Liver (tissue), 9 donors: Measurements from ENCODE around the gene DNAJB6. TPM values are rescaled to one million over a fixed set of nuclear protein-coding genes. Genes with fewer than 3 reads are reported as not detected.

Experiments
- DNase-seq: peaks from one replicate; pipeline ENCODE4 v3.0.0-alpha.2; 2017; ENCODE audit warnings: low spot score
- H3K27ac ChIP-seq, 2 donors: one replicate each; pipeline ENCODE4 v1.7.0; 2013; ENCODE audit warnings: inconsistent platforms in 2 of 2, low read length in 2 of 2, control low read depth in 1 of 2, low read depth in 1 of 2, mild to moderate bottlenecking in 1 of 2
- H3K27me3 ChIP-seq, 4 donors: one replicate each; pipeline versions ENCODE4 v1.6.1 to v1.7.0; 2013; ENCODE audit warnings: low read length in 3 of 4, inconsistent platforms in 1 of 4, mild to moderate bottlenecking in 1 of 4, moderate library complexity in 1 of 4; ENCODE audit not compliant: control insufficient read depth in 4 of 4, insufficient read depth in 4 of 4
- H3K36me3 ChIP-seq, 4 donors: one replicate each; pipeline versions ENCODE4 v1.6.1 to v1.7.0; 2013; ENCODE audit warnings: low read length in 3 of 4, mild to moderate bottlenecking in 3 of 4, low read depth in 1 of 4, moderate library complexity in 1 of 4; ENCODE audit not compliant: control insufficient read depth in 4 of 4, insufficient read depth in 3 of 4
- H3K4me1 ChIP-seq, 4 donors: one replicate each; pipeline versions ENCODE4 v1.6.1 to v1.7.0; 2013; ENCODE audit warnings: low read length in 3 of 4, mild to moderate bottlenecking in 3 of 4, moderate library complexity in 1 of 4; ENCODE audit not compliant: control insufficient read depth in 4 of 4, insufficient read depth in 4 of 4
- H3K4me3 ChIP-seq, 3 donors: one replicate each; pipeline versions ENCODE4 v1.6.1 to v1.7.0; 2013; ENCODE audit warnings: low read length in 3 of 3, control low read depth in 1 of 3, low read depth in 1 of 3, mild to moderate bottlenecking in 1 of 3
- H3K9ac ChIP-seq, 2 donors: one replicate each; pipeline ENCODE4 v1.7.0; 2013; ENCODE audit warnings: low read length in 2 of 2, mild to moderate bottlenecking in 2 of 2, moderate library complexity in 2 of 2, control low read depth in 1 of 2, low read depth in 1 of 2
- H3K9me3 ChIP-seq, 4 donors: one replicate each; pipeline versions ENCODE4 v1.6.1 to v1.7.0; 2013; ENCODE audit warnings: low read length in 3 of 4; ENCODE audit not compliant: control insufficient read depth in 4 of 4
- EGR1 ChIP-seq, 2 donors: IDR thresholded peaks; 2 replicates each; pipeline ENCODE4 v1.6.1; 2016 to 2018; ENCODE audit warnings: antibody characterized with exemption in 2 of 2, low read depth in 2 of 2
- FOXA1 ChIP-seq: IDR thresholded peaks from 2 replicates; pipeline ENCODE4 v1.6.1; 2016; ENCODE audit warnings: antibody characterized with exemption
- FOXA2 ChIP-seq: IDR thresholded peaks from 2 replicates; pipeline ENCODE4 v1.6.1; 2016; ENCODE audit warnings: antibody characterized with exemption
- GABPA ChIP-seq, 2 donors: IDR thresholded peaks in 1 of 2; conservative IDR thresholded peaks in 1 of 2; 2 replicates each; pipeline ENCODE4 v1.6.1; 2016; ENCODE audit warnings: antibody characterized with exemption in 2 of 2, mild to moderate bottlenecking in 1 of 2, moderate library complexity in 1 of 2
- HNF4G ChIP-seq: IDR thresholded peaks from 2 replicates; pipeline ENCODE4 v1.6.1; 2016; ENCODE audit warnings: antibody characterized with exemption
- JUND ChIP-seq, 2 donors: IDR thresholded peaks; 2 replicates each; pipeline ENCODE4 v1.6.1; 2016; ENCODE audit warnings: antibody characterized with exemption in 2 of 2
- NR2F2 ChIP-seq: IDR thresholded peaks from 2 replicates; pipeline ENCODE4 v1.6.1; 2016; ENCODE audit warnings: antibody characterized with exemption
- RAD21 ChIP-seq, 2 donors: IDR thresholded peaks; 2 replicates each; pipeline ENCODE4 v1.6.1; 2016; ENCODE audit warnings: antibody characterized with exemption in 2 of 2, mild to moderate bottlenecking in 2 of 2
- RXRA ChIP-seq, 2 donors: IDR thresholded peaks; 2 replicates each; pipeline ENCODE4 v1.6.1; 2017 to 2018; ENCODE audit warnings: antibody characterized with exemption in 2 of 2, mild to moderate bottlenecking in 1 of 2
- SP1 ChIP-seq: IDR thresholded peaks from 2 replicates; pipeline ENCODE4 v1.6.1; 2018; ENCODE audit warnings: antibody characterized with exemption, mild to moderate bottlenecking
- TAF1 ChIP-seq: conservative IDR thresholded peaks from 2 replicates; pipeline ENCODE4 v1.6.1; 2016; ENCODE audit warnings: antibody characterized with exemption, mild to moderate bottlenecking
- YY1 ChIP-seq: IDR thresholded peaks from 2 replicates; pipeline ENCODE4 v1.6.1; 2016; ENCODE audit warnings: antibody characterized with exemption, mild to moderate bottlenecking
- WGBS: extraction: QIAGEN DNeasy Blood & Tissue Kit; methylation state at CpG from one replicate; pipeline ENCODE4 v1.1.7; 2013; 5-methylcytosine and 5-hydroxymethylcytosine counted together
- polyA plus RNA-seq, 2 donors: library from polyadenylated mRNA; stranded (reverse) in 1 of 2; unstranded in 1 of 2; fragments of 200-250 nt in 1 of 2; fragments of >200 nt in 1 of 2; fragmentation: Nextera tagmentation in 1 of 2; extraction: Ambion mirVana in 1 of 2; gene quantifications; one replicate each; pipeline versions ENCODE4 v1.2.1 to v1.2.3, GENCODE V29; 2013 to 2015
- total RNA-seq, 2 donors: library from RNA; depleted of rRNA; stranded (reverse); fragments of >200 nt; gene quantifications; one replicate each; pipeline ENCODE4 v1.2.3, GENCODE V29; 2014
- TF ChIP-seq, protein P1 (sequence below): IDR thresholded peaks from 2 replicates; pipeline ENCODE4 v1.6.1; 2016; ENCODE audit warnings: antibody characterized with exemption
- TF ChIP-seq, protein P2 (sequence below): IDR thresholded peaks from 2 replicates; pipeline ENCODE4 v1.6.1; 2016; ENCODE audit warnings: antibody characterized with exemption, mild to moderate bottlenecking
- TF ChIP-seq, protein P3 (sequence below): fragments of 150-350 bp; IDR thresholded peaks from 2 replicates; pipeline ENCODE4 v1.5.1; 2017; ENCODE audit warnings: improper control_type of control experiment, low read depth, low read length; ENCODE audit not compliant: missing input control
- TF ChIP-seq, protein P4 (sequence below): IDR thresholded peaks from 2 replicates; pipeline ENCODE4 v1.6.1; 2016; ENCODE audit warnings: antibody characterized with exemption
- TF ChIP-seq, protein P5 (sequence below): IDR thresholded peaks from 2 replicates; pipeline ENCODE4 v1.6.1; 2016; ENCODE audit warnings: antibody characterized with exemption
- donor health status: healthy.
- donor health status: healthy.
- donor health status: healthy.
- donor health status: healthy.
- donor health status: healthy.

The DNAJB6 gene
- total and polyA plus RNA-seq, 4 donors: 26.5 to 46.6 (median 42.4) TPM

DNA sequence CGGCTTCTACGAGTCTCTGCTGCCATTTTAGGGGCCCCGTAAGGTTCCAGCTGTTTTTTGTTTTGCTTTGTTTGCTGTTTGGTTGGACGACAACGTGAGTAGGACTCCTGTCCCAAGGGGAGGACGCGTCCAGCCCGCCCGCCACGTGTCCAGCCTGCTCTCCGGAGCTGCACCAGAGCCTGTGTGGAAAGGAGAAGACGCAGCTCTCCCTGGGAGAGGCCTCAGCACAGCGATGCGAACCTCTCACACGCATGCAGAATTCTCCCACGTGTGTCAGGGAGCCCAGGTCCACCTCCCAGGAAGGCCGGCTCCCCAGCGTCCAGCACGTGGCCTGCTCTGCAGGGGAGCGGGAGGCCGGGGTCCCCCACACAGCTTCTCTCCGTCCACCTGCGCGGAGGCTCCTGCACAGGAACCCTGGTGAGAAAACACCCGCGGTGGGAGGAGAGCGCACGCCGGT lies 36.4 kb upstream of the DNAJB6 start:
- H3K4me1 ChIP-seq: no peaks in the 10 kb centered on the region
- 87% methylated on average over 29 of the region's 29 CpGs for WGBS
- no peaks in the 10 kb centered on the region for H3K27me3 ChIP-seq
- H3K9me3 ChIP-seq: no peaks in the 10 kb centered on the region
- no peak for DNase-seq
- H3K4me3 ChIP-seq: no peak overlapping the region
- H3K27ac ChIP-seq: no peak overlapping the region
- no peaks in the 10 kb centered on the region for H3K36me3 ChIP-seq
- no peak overlapping the region for H3K9ac ChIP-seq
- TF ChIP-seq RAD21 (IDR thresholded peaks at IDR 0.05): no peak

DNA sequence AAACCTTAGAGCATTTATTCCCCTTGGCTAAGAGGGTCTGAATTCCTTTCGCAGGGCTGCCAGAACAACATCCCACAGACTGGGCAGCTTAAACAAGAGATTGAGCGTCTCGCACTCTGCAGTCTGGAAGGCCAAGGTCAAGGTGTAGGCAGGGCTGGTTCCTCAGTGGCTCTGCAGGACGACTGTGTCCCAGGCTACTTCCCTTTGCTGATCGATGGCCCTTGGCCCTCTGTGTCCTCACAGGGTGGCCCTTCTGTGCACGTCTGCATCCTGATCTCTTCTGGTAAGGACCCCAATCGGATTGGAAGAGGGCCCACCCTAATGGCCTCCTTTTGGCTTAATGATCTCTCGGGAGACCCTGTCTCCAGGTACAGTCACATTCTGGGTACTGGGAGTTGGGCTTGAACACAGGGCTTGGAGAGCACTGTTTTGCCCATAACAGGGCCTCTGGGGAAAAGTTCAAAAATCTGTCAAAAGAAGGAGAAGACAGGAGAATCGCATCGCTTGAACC lies 35.1 kb upstream of the DNAJB6 start:
- Histone ChIP-seq H3K9me3 (no peaks in the 10 kb centered on the region), H3K4me1 (no peaks in the 10 kb centered on the region), H3K27me3 (no peaks in the 10 kb centered on the region), H3K27ac (peak overlapping the region in 1 of 2 donors; percentile 34), H3K4me3 (no peak overlapping the region), H3K36me3 (no peaks in the 10 kb centered on the region), H3K9ac (no peak overlapping the region)
- no peak for DNase-seq
- TF ChIP-seq HNF4G (no peak), YY1 (no peak), FOXA1 (no peak), JUND (IDR thresholded peaks at IDR 0.05) (no peak), NR2F2 (no peak), RXRA (IDR thresholded peaks at IDR 0.05) (no peak), GABPA (IDR thresholded peaks at IDR 0.05 in 1 of 2, conservative IDR thresholded peaks at IDR 0.05 in 1 of 2) (no peak), FOXA2 (no peak), SP1 (no peak), TAF1 (no peak), RAD21 (IDR thresholded peaks at IDR 0.05) (no peak), EGR1 (IDR thresholded peaks at IDR 0.05; ENCODE audit: low read depth in 2 of 2) (no peak)
- TF ChIP-seq, protein P1, sequence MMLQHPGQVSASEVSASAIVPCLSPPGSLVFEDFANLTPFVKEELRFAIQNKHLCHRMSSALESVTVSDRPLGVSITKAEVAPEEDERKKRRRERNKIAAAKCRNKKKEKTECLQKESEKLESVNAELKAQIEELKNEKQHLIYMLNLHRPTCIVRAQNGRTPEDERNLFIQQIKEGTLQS: no peak
- TF ChIP-seq, protein P2, sequence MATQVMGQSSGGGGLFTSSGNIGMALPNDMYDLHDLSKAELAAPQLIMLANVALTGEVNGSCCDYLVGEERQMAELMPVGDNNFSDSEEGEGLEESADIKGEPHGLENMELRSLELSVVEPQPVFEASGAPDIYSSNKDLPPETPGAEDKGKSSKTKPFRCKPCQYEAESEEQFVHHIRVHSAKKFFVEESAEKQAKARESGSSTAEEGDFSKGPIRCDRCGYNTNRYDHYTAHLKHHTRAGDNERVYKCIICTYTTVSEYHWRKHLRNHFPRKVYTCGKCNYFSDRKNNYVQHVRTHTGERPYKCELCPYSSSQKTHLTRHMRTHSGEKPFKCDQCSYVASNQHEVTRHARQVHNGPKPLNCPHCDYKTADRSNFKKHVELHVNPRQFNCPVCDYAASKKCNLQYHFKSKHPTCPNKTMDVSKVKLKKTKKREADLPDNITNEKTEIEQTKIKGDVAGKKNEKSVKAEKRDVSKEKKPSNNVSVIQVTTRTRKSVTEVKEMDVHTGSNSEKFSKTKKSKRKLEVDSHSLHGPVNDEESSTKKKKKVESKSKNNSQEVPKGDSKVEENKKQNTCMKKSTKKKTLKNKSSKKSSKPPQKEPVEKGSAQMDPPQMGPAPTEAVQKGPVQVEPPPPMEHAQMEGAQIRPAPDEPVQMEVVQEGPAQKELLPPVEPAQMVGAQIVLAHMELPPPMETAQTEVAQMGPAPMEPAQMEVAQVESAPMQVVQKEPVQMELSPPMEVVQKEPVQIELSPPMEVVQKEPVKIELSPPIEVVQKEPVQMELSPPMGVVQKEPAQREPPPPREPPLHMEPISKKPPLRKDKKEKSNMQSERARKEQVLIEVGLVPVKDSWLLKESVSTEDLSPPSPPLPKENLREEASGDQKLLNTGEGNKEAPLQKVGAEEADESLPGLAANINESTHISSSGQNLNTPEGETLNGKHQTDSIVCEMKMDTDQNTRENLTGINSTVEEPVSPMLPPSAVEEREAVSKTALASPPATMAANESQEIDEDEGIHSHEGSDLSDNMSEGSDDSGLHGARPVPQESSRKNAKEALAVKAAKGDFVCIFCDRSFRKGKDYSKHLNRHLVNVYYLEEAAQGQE: no peak
- TF ChIP-seq, protein P3, sequence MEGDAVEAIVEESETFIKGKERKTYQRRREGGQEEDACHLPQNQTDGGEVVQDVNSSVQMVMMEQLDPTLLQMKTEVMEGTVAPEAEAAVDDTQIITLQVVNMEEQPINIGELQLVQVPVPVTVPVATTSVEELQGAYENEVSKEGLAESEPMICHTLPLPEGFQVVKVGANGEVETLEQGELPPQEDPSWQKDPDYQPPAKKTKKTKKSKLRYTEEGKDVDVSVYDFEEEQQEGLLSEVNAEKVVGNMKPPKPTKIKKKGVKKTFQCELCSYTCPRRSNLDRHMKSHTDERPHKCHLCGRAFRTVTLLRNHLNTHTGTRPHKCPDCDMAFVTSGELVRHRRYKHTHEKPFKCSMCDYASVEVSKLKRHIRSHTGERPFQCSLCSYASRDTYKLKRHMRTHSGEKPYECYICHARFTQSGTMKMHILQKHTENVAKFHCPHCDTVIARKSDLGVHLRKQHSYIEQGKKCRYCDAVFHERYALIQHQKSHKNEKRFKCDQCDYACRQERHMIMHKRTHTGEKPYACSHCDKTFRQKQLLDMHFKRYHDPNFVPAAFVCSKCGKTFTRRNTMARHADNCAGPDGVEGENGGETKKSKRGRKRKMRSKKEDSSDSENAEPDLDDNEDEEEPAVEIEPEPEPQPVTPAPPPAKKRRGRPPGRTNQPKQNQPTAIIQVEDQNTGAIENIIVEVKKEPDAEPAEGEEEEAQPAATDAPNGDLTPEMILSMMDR: no peak
- TF ChIP-seq, protein P4, sequence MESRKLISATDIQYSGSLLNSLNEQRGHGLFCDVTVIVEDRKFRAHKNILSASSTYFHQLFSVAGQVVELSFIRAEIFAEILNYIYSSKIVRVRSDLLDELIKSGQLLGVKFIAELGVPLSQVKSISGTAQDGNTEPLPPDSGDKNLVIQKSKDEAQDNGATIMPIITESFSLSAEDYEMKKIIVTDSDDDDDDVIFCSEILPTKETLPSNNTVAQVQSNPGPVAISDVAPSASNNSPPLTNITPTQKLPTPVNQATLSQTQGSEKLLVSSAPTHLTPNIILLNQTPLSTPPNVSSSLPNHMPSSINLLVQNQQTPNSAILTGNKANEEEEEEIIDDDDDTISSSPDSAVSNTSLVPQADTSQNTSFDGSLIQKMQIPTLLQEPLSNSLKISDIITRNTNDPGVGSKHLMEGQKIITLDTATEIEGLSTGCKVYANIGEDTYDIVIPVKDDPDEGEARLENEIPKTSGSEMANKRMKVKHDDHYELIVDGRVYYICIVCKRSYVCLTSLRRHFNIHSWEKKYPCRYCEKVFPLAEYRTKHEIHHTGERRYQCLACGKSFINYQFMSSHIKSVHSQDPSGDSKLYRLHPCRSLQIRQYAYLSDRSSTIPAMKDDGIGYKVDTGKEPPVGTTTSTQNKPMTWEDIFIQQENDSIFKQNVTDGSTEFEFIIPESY: no peak
- TF ChIP-seq, protein P5, sequence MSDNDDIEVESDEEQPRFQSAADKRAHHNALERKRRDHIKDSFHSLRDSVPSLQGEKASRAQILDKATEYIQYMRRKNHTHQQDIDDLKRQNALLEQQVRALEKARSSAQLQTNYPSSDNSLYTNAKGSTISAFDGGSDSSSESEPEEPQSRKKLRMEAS: no peak
- 84% methylated on average over 10 of the region's 10 CpGs for WGBS
